Amygdala (tissue), 56 donors: ENCODE data around the gene CLDN7.
A peak's percentile ranks its signal among the peaks of the same experiment; 100 is the strongest.

Experiments used
- DNase-seq, 56 donors: peaks; one replicate each; lab custom pipeline; 2025; lab: John Stamatoyannopoulos, UW

The CLDN7 gene

GRCh38 chr17:7289256-7290032 is 27.2 kb upstream of the CLDN7 start:
- DNase-seq = no peak

GRCh38 chr17:7285679-7286078 is 23.4 kb upstream of the CLDN7 start:
- no peak for DNase-seq

GRCh38 chr17:7284911-7285310 is 22.6 kb upstream of the CLDN7 start:
- DNase-seq = no peak

- DNase-seq = no peak
These were observed 21.4 kb upstream of the CLDN7 start for GRCh38 chr17:7283471-7284216.

GRCh38 chr17:7282752-7283321 is 20.6 kb upstream of the CLDN7 start:
- no peak for DNase-seq

- DNase-seq = peak in 1 of 56 donors; percentile 25
These were observed 19.9 kb upstream of the CLDN7 start for GRCh38 chr17:7281953-7282751.

- DNase-seq = peak in 50 of 56 donors; percentile 31 to 92 (median 58)
These were observed 19.0 kb upstream of the CLDN7 start, which contains the start of gene SLC2A4 for GRCh38 chr17:7281074-7281952. Gene SLC2A4, plus strand, starts transcription at chr17:7281718. Its CDS starts 217 bp downstream, at chr17:7281935.

GRCh38 chr17:7280519-7281073 is 18.3 kb upstream of the CLDN7 start:
- DNase-seq = peak in 50 of 56 donors; percentile 23 to 88 (median 61)

- DNase-seq = no peak
These were observed 17.2 kb upstream of the CLDN7 start for GRCh38 chr17:7279448-7279847.

- DNase-seq = no peak
These were observed 4.5 kb upstream of the CLDN7 start for GRCh38 chr17:7266784-7267183.

GRCh38 chr17:7263801-7264078 is 1.5 kb upstream of the CLDN7 start:
- DNase-seq = no peak

GRCh38 chr17:7262935-7263800 is 890 bp upstream of the CLDN7 start:
- DNase-seq = no peak

- no peak for DNase-seq
These were observed 693 bp downstream of the CLDN7 start for GRCh38 chr17:7261379-7262191.

- no peak for DNase-seq
These were observed 1.5 kb downstream of the CLDN7 start for GRCh38 chr17:7260651-7261378.

- no peak for DNase-seq
These were observed 2.1 kb downstream of the CLDN7 start for GRCh38 chr17:7260151-7260550.

GRCh38 chr17:7259555-7259889 is 2.8 kb downstream of the CLDN7 start:
- no peak for DNase-seq
